GM23338 (cell line): ENCODE measurements around the gene GSN. TPM values are rescaled to one million over a fixed set of nuclear protein-coding genes. Genes with fewer than 3 reads are reported as not detected.

Source experiments
- ATAC-seq: fragments of 200-7000 bp; cut with Tn5 transposase; 3 replicates; pipeline ENCODE4 v1.9.1; 2020
- DNase-seq: peaks from one replicate; pipeline ENCODE4 v3.0.0-alpha.2; 2015; ENCODE audit warnings: low spot score
- H2AFZ ChIP-seq: fragments of 200-600 bp; sonication (generic); 2 replicates; pipeline ENCODE4 v1.8.0; 2016; ENCODE audit warnings: antibody characterized with exemption, mild to moderate bottlenecking, moderate library complexity
- H3F3A ChIP-seq: fragments of 200-600 bp; sonication (generic); replicated peaks from 2 replicates; pipeline ENCODE4 v1.8.0; 2017; ENCODE audit warnings: antibody characterized with exemption, mixed run types, low read depth
- H3K27ac ChIP-seq: fragments of 200-600 bp; sonication (generic); 2 replicates; pipeline ENCODE4 v1.6.1; 2016; ENCODE audit warnings: low read depth
- H3K27me3 ChIP-seq: fragments of 200-600 bp; sonication (generic); 2 replicates; pipeline ENCODE4 v1.8.0; 2016; ENCODE audit warnings: mild to moderate bottlenecking, mixed run types, moderate library complexity; ENCODE audit not compliant: insufficient read depth
- H3K36me3 ChIP-seq: fragments of 200-600 bp; sonication (generic); 2 replicates; pipeline ENCODE4 v1.8.0; 2016; ENCODE audit warnings: mild to moderate bottlenecking; ENCODE audit not compliant: insufficient read depth
- H3K4me1 ChIP-seq: fragments of 200-600 bp; sonication (generic); 2 replicates; pipeline ENCODE4 v1.8.0; 2016; ENCODE audit warnings: mild to moderate bottlenecking, moderate library complexity; ENCODE audit not compliant: insufficient read depth
- H3K4me2 ChIP-seq: fragments of 200-600 bp; sonication (generic); 2 replicates; pipeline ENCODE4 v1.7.1; 2017; ENCODE audit warnings: mixed run types
- H3K4me3 ChIP-seq: fragments of 200-600 bp; sonication (generic); 2 replicates; pipeline ENCODE4 v1.6.1; 2016; ENCODE audit warnings: mixed run types
- H3K79me2 ChIP-seq: fragments of 200-600 bp; sonication (generic); replicated peaks from 2 replicates; pipeline ENCODE4 v1.8.0; 2017; ENCODE audit warnings: mild to moderate bottlenecking; ENCODE audit not compliant: insufficient read depth
- H3K9me2 ChIP-seq: fragments of 200-600 bp; sonication (generic); 2 replicates; pipeline ENCODE4 v1.8.0; 2017; ENCODE audit not compliant: insufficient read depth
- H4K20me1 ChIP-seq: fragments of 200-600 bp; sonication (generic); replicated peaks from 2 replicates; pipeline ENCODE4 v1.8.0; 2017; ENCODE audit warnings: mild to moderate bottlenecking; ENCODE audit not compliant: insufficient read depth
- H3K27ac Mint-ChIP-seq: 2 replicates; pipeline ENCODE4 v1.8.0; 2020; ENCODE audit warnings: inconsistent platforms, mild to moderate bottlenecking, moderate library complexity, mixed read lengths
- H3K27me3 Mint-ChIP-seq: 3 replicates; pipeline ENCODE4 v1.8.0; 2022; ENCODE audit warnings: low read depth, mild to moderate bottlenecking, moderate library complexity, mixed read lengths, inconsistent platforms; ENCODE audit not compliant: insufficient read depth, poor library complexity
- H3K36me3 Mint-ChIP-seq: 3 replicates; pipeline ENCODE4 v1.8.0; 2021; ENCODE audit warnings: low read depth, mild to moderate bottlenecking, inconsistent platforms, moderate library complexity, mixed read lengths
- H3K4me1 Mint-ChIP-seq: 3 replicates; pipeline ENCODE4 v1.8.0; 2020; ENCODE audit warnings: mild to moderate bottlenecking, inconsistent platforms, mixed read lengths
- H3K4me3 Mint-ChIP-seq: 3 replicates; pipeline ENCODE4 v1.8.0; 2021; ENCODE audit warnings: moderate library complexity, mild to moderate bottlenecking, inconsistent platforms, mixed read lengths
- H3K9me3 Mint-ChIP-seq: 3 replicates; pipeline ENCODE4 v1.8.0; 2020; ENCODE audit warnings: moderate library complexity, mild to moderate bottlenecking, inconsistent platforms, mixed read lengths
- CREB1 ChIP-seq: fragments of 250-450 bp; sonication (Bioruptor Pico); IDR thresholded peaks from 2 replicates; pipeline ENCODE4 v1.5.0; 2020; ENCODE audit warnings: low read depth, mild to moderate bottlenecking, moderate library complexity
- CTCF ChIP-seq, 2 experiments: fragments of 200-600 bp in 1 of 2; sonication (generic) in 1 of 2; conservative IDR thresholded peaks; 2 replicates each; pipeline versions ENCODE4 v1.5.1 to v1.6.1; 2016 to 2017; ENCODE audit warnings: antibody characterized with exemption in 2 of 2, low read depth in 2 of 2, mild to moderate bottlenecking in 2 of 2, moderate library complexity in 1 of 2
- ETS1 ChIP-seq: IDR thresholded peaks from 2 replicates; pipeline ENCODE4 v1.6.1; 2016; ENCODE audit warnings: antibody characterized with exemption
- EZH2 ChIP-seq: fragments of 200-600 bp; sonication (generic); IDR thresholded peaks from one replicate; pipeline ENCODE4 v1.8.0; 2017; ENCODE audit warnings: antibody characterized with exemption, mild to moderate bottlenecking, low read depth; ENCODE audit not compliant: unreplicated experiment
- EZH2phosphoT487 ChIP-seq: fragments of 200-600 bp; sonication (generic); IDR thresholded peaks from one replicate; pipeline ENCODE4 v1.8.1; 2018; ENCODE audit warnings: antibody characterized with exemption; ENCODE audit not compliant: unreplicated experiment
- JUNB ChIP-seq: IDR thresholded peaks from one replicate; pipeline ENCODE4 v1.6.1; 2016; ENCODE audit warnings: antibody characterized with exemption; ENCODE audit not compliant: unreplicated experiment
- NANOG ChIP-seq: IDR thresholded peaks from 2 replicates; pipeline ENCODE4 v1.6.1; 2016; ENCODE audit warnings: antibody characterized with exemption, borderline replicate concordance
- POLR2AphosphoS5 ChIP-seq: IDR thresholded peaks from 2 replicates; pipeline ENCODE4 v1.6.1; 2016; ENCODE audit warnings: antibody characterized with exemption, low read depth
- REST ChIP-seq: IDR thresholded peaks from one replicate; pipeline ENCODE4 v1.6.1; 2018; ENCODE audit warnings: antibody characterized with exemption; ENCODE audit not compliant: unreplicated experiment
- STAT1 ChIP-seq: IDR thresholded peaks from one replicate; pipeline ENCODE4 v1.6.1; 2016; ENCODE audit warnings: antibody characterized with exemption; ENCODE audit not compliant: unreplicated experiment
- ZNF114 ChIP-seq: fragments of 250-450 bp; sonication (Bioruptor Pico); IDR thresholded peaks from 2 replicates; pipeline ENCODE4 v1.5.0; 2020; ENCODE audit warnings: mild to moderate bottlenecking, moderate library complexity
- ZNF331 ChIP-seq: fragments of 250-450 bp; sonication (Bioruptor Pico); IDR thresholded peaks from 2 replicates; pipeline ENCODE4 v1.5.0; 2020; ENCODE audit warnings: low read depth, mild to moderate bottlenecking, moderate library complexity
- ZNF462 ChIP-seq: fragments of 250-450 bp; sonication (Bioruptor Pico); IDR thresholded peaks from 2 replicates; pipeline ENCODE4 v1.5.0; 2020; ENCODE audit warnings: mild to moderate bottlenecking, moderate library complexity
- polyA plus RNA-seq: library from polyadenylated mRNA; unstranded; fragments of >200 nt; fragmentation: Nextera tagmentation; extraction: Ambion mirVana; gene quantifications from 2 replicates; pipeline ENCODE4 v1.2.1, GENCODE V29; 2016
- total RNA-seq: library from RNA; depleted of rRNA; stranded (reverse); fragments of >200 nt; shearing (Covaris generic); gene quantifications from 2 replicates; pipeline ENCODE4 v1.2.3, GENCODE V29; 2014

The GSN gene
- total and polyA plus RNA-seq, 2 experiments from 2014 or later = 30.2 to 85.7 TPM

- Histone ChIP-seq H3K36me3 (no peaks in the 10 kb centered on the region), H3K27ac (no peak overlapping the region), H3K4me3 (peak overlapping the region; percentile 39), H4K20me1 (peaks cover 14% of the 10 kb centered on the region), H3K27me3 (peaks cover 76% of the 10 kb centered on the region), H3K4me2 (peak overlapping the region; percentile 81), H3K79me2 (no peaks in the 10 kb centered on the region), H2AFZ (no peak overlapping the region), H3F3A (peaks cover 12% of the 10 kb centered on the region), H3K4me1 (peaks cover 40% of the 10 kb centered on the region), H3K9me2 (no peaks in the 10 kb centered on the region)
- DNase-seq (peak; percentile 73), ATAC-seq (peak; percentile 15)
- H3K4me1 Mint-ChIP-seq = peaks cover 48% of the 10 kb centered on the region
- TF ChIP-seq ZNF114 (CRISPR knock-in tag) = no peak
- no peak for TF ChIP-seq ZNF462
- TF ChIP-seq REST = no peak
- TF ChIP-seq NANOG = no peak
- no peak for TF ChIP-seq CTCF (conservative IDR thresholded peaks at IDR 0.05; ENCODE audit: low read depth in 2 of 2)
- no peak for TF ChIP-seq ETS1
- no peak for TF ChIP-seq EZH2phosphoT487
- no peak for TF ChIP-seq EZH2
- no peak for TF ChIP-seq POLR2AphosphoS5
- TF ChIP-seq ZNF331 = no peak
- TF ChIP-seq STAT1 = no peak
- TF ChIP-seq JUNB = no peak
- TF ChIP-seq CREB1 (CRISPR knock-in tag) = no peak
- H3K4me3 Mint-ChIP-seq = peak overlapping the region; percentile 14
- peaks cover 63% of the 10 kb centered on the region for H3K27me3 Mint-ChIP-seq
- no peaks in the 10 kb centered on the region; the same call in 2 of the 3 replicates for H3K9me3 Mint-ChIP-seq
- H3K36me3 Mint-ChIP-seq = peaks cover 20% of the 10 kb centered on the region; the same call in 2 of the 3 replicates
- peak overlapping the region; percentile 42; the same call in 1 of the 2 replicates for H3K27ac Mint-ChIP-seq
Observed at GRCh38 chr9:121285835-121286687, 18.1 kb downstream of the GSN start.
